ENCODE data around the gene MBD4.

GRCh38 chr3:129460572-129460971 is 20.8 kb upstream of the MBD4 start:
- TF ChIP-seq CTCF (IDR thresholded peaks at IDR 0.05) = no peak
- no peak for TF ChIP-seq POLR2A (IDR thresholded peaks at IDR 0.05)
- TF ChIP-seq POLR2AphosphoS5 (IDR thresholded peaks at IDR 0.05) = no peak
- TF ChIP-seq EP300 (IDR thresholded peaks at IDR 0.05) = no peak
